ENCODE data around the gene PRPF40A.
A peak's percentile ranks its signal among the peaks of the same experiment; 100 is the strongest.

PRPF40A gene

GRCh38 chr2:152651834-152652233 lies 65.4 kb downstream of the PRPF40A start:
- DNase-seq (ENCODE audit: low read depth), result no peak

GRCh38 chr2:152650768-152651371 lies 66.4 kb downstream of the PRPF40A start:
- DNase-seq (ENCODE audit: low read depth), result no peak

GRCh38 chr2:152649997-152650396 lies 67.3 kb downstream of the PRPF40A start:
- no peak for DNase-seq (ENCODE audit: low read depth)

GRCh38 chr2:152648336-152648735 lies 68.9 kb downstream of the PRPF40A start:
- DNase-seq (ENCODE audit: low read depth), result no peak

GRCh38 chr2:152647552-152647951 lies 69.7 kb downstream of the PRPF40A start:
- no peak for DNase-seq (ENCODE audit: low read depth)

- DNase-seq (ENCODE audit: low read depth), result no peak
Observed at GRCh38 chr2:152646775-152647174, 70.5 kb downstream of the PRPF40A start.

- no peak for DNase-seq (ENCODE audit: low read depth)
Observed at GRCh38 chr2:152646264-152646663, 71.0 kb downstream of the PRPF40A start.

- DNase-seq (ENCODE audit: low read depth), result no peak
Observed at GRCh38 chr2:152644189-152644873, 72.9 kb downstream of the PRPF40A start.

GRCh38 chr2:152638590-152638989 lies 78.7 kb downstream of the PRPF40A start:
- no peak for DNase-seq (ENCODE audit: low read depth)

GRCh38 chr2:152638056-152638455 lies 79.2 kb downstream of the PRPF40A start:
- DNase-seq (ENCODE audit: low read depth), result no peak

GRCh38 chr2:152637251-152637650 lies 80.0 kb downstream of the PRPF40A start:
- DNase-seq (ENCODE audit: low read depth), result no peak

GRCh38 chr2:152635635-152636298 lies 81.5 kb downstream of the PRPF40A start:
- DNase-seq (ENCODE audit: low read depth), result peak; percentile 42

GRCh38 chr2:152632736-152633135 lies 84.5 kb downstream of the PRPF40A start:
- no peak for DNase-seq (ENCODE audit: low read depth)

- no peak for DNase-seq (ENCODE audit: low read depth)
Observed at GRCh38 chr2:152630466-152630865, 86.8 kb downstream of the PRPF40A start.

GRCh38 chr2:152629202-152629601 lies 88.1 kb downstream of the PRPF40A start:
- no peak for DNase-seq (ENCODE audit: low read depth)

GRCh38 chr2:152627351-152627957 lies 89.8 kb downstream of the PRPF40A start:
- no peak for DNase-seq (ENCODE audit: low read depth)

- no peak for DNase-seq (ENCODE audit: low read depth)
Observed at GRCh38 chr2:152626911-152627339, 90.3 kb downstream of the PRPF40A start.

- no peak for DNase-seq (ENCODE audit: low read depth)
Observed at GRCh38 chr2:152624805-152625204, 92.5 kb downstream of the PRPF40A start.

GRCh38 chr2:152623775-152624174 lies 93.5 kb downstream of the PRPF40A start:
- DNase-seq (ENCODE audit: low read depth), result no peak

- DNase-seq (ENCODE audit: low read depth), result no peak
Observed at GRCh38 chr2:152623076-152623740, 94.1 kb downstream of the PRPF40A start.

GRCh38 chr2:152622219-152622618 lies 95.0 kb downstream of the PRPF40A start:
- no peak for DNase-seq (ENCODE audit: low read depth)

- DNase-seq (ENCODE audit: low read depth), result no peak
Observed at GRCh38 chr2:152620985-152621384, 96.3 kb downstream of the PRPF40A start.
